GM19467 (cell line): Measurements from ENCODE around the gene ZNF585A.
"Not testable (repeated sequence)": the region's sequence is repeated elsewhere in the genome, so short reads cannot be mapped to it uniquely, and the experiment has no call there.

ENCODE experiments used
- ATAC-seq: cut with Tn5 transposase; IDR thresholded peaks from one replicate; pipeline ENCODE4 v1.9.1; 2021; ENCODE audit warnings: mild to moderate bottlenecking, moderate library complexity; ENCODE audit not compliant: unreplicated experiment

Gene ZNF585A

DNA sequence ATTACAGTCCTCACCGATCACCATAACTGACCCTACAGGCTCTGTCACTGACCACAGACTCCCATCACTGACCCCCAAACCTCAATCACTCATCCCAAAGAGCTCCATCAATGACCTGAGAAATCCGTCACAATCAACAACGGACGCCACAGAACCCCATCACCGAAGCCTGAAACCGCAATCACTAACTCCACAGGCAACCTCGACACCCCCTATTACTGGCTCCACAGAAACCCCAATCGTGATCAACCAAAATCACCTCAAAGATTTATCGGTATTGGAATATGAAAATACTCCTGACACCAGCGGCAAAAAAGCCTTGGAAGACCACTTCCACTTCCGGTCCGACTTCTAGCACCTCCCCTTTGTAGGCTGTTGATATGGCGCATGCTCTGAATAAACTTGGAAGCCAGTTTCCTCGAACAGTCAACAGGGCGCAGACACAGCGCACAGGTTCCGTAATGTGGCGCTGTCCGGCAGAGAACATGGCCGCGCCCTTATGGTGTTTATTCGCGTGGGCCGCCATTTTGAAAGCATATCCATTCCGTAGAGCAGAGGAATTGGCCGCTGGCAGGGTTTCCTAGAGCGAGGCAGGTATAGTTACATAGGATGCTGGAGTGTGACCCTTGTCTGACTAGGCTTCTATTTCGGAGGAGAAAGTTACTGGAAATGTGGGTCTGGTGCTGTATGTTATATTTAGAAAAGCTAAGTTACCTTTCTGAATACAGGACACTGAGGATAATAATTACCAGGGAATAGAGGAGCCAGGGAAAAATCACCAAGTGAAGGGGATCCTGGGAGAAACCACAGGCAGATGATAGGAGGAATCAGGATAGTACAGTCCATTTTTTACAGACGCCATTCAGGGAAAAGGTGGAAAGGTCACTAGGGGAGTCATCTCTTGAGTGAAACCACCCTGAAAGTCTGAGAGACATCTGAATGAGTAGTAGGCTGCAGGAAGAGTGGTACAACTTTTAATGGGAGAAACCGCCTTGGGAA lies at the start of gene ZNF585A:
Gene ZNF585A (minus strand): TSS at position 328 of the 999 bp plus-strand sequence. CDS start 2,785 bp downstream, outside the sequence.
- ATAC-seq, result peak; percentile 97

DNA sequence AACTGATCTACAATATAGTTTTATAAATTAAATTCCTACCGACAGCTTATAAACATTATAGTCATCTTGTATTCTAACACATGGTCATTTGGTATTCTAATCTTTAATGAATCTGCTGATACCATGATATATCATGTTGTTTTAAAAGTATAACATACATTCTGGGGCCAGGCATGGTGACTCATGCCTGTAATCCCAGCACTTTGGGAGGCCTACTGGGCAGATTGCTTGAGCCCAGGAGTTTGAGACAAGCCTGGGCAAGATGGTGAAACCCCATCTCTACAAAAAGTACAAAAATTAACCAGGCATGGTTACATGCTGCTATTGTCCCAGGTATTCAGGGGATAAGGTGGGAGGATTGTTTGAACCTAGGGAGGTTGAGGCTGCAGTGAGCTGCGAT lies 48.6 kb upstream of the ZNF585A start:
- ATAC-seq, result no peak

DNA sequence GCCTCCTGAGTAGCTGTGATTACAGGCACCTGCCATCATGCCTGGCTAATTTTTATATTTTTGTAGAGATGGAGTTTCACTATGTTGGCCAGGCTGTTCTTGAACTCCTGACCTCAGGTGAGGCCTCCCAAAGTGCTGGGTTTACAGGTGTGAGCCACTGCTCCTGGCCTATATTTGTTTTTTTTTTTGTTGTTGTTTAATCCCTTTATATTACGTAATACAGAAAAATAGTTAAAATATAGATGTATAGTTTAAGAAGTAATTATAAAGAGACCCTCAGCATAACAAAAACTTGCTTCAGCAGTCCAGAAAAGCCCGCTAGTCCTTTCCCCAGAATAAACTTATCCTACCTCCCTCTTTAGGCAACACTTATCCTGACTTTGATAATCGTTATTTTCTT lies 47.9 kb upstream of the ZNF585A start:
- no peak for ATAC-seq

DNA sequence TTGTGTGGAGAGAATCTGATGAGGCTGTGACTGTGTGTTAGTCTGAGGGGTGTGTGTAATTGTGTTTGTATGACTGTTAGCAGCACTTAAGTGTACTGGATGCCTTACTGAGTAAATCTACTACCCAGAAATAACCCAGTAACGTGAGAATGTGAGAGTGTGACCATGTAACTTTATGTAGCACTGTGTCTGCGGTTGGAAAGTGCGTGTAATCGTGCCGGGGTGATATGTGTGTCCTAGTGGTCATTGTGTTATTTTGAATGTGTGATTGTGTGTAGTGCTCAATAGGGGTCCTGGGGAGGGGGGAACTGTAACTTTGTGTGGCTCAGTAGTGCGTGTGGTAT lies 46.1 kb upstream of the ZNF585A start:
- no peak for ATAC-seq

DNA sequence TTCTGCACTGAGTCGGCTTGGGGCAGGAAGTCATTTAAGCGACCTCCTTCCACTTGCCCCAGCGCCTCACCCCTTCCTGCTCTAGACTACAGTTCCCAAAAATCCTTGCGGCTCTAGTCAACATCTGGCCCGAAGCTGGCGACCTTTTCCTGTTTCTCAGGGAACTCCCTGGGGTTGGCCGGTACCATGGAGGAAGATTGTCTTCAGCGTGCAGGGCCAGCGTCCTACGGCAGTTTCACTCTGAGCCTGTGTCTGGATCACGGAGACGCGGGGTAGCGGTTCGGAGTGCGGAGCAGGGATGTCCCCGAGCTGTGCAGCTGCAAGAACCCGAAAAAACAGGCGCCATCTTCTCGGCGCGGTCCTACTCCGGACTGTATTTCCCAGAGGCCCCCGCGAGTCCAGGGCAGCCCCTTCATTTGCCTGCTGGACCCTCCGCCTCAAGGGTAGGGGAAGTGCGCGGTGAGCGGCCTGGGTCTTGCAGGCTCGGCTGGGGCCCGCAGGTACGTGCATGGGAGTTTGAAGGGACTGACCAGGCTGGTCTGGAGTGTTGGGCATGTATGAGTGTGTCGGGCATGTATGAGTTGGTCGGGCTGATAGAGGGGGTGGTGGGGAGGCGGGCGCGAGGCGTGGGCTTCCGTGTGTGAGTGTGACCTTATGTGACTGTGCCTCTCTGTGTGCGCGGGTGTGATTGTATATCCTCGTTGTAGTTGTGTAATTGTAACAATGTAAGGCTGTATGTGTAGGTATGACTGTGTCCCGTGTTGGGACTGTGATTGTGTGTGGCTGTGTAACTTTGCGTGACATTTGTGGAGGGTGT lies 45.5 kb upstream of the ZNF585A start, which contains the start of gene ZNF383:
Gene ZNF383 (plus strand): TSS at position 440 of the 817 bp plus-strand sequence. CDS start 12,240 bp downstream, outside the sequence.
- ATAC-seq, result peak; percentile 82

DNA sequence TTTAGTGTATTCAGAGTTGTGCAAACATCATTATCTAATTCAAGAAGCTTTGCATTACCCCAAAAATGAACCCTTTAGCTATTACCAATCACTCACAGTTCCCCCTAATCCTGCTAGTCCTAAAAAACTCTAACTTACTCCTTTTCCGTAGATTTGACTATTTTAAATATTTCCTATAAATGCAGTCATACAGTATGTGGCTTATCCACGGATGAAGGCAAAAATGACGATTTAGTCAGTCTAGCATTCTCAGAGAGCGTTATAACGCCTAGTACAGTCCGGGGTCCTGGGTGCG lies 44.9 kb upstream of the ZNF585A start:
- ATAC-seq, result no peak

DNA sequence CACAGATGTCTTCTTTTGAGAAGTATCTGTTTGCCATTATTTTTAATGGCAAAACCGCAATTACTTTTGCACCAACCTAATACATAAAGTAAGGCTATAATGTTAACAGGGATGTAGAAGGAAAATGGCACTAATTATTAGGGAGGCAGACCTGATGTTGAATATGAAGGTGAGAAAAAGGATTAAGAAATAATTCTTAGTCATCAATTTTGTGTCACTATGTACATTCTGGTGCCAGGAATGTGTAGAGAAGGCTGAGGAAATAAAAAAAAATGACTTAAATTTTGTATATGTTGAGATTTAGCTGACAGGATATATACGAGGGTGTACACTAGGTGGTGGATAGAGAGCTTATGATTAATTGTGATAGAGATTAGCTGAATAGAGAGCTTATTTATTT lies 25.3 kb upstream of the ZNF585A start:
- ATAC-seq, result no peak

DNA sequence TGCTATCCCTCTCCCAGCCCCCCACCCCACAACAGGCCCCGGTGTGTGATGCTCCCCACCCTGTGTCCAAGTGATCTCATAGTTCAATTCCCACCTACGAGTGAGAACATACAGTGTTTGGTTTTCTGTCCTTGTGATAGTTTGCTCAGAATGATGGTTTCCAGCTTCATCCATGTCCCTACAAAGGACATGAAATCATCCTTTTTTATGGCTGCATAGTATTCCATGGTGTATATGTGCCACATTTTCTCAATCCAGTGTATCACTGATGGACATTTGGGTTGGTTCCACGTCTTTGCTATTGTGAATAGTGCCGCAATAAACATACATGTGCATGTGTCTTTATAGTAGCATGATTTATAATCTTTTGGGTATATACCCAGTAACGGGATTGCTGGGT lies 24.6 kb upstream of the ZNF585A start:
- not testable (repeated sequence) for ATAC-seq

DNA sequence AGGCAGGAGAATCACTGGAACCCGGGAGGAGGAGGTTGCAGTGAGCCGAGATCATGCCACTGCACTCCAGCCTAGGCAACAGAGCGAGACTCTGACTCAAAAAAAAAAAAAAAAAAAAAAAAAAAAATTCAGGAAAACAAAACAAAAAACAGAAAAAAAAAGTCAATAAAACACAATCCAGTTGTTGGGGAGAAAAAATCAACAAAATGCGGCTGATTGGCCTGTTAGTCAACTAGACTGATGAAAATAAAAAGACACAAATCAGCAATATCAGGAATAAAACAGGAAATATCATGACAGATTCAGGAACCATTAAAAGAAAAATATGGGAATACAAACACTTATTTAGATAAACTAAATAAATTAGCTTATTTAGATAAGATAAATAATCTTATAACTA lies 22.8 kb upstream of the ZNF585A start:
- not testable (repeated sequence) for ATAC-seq

DNA sequence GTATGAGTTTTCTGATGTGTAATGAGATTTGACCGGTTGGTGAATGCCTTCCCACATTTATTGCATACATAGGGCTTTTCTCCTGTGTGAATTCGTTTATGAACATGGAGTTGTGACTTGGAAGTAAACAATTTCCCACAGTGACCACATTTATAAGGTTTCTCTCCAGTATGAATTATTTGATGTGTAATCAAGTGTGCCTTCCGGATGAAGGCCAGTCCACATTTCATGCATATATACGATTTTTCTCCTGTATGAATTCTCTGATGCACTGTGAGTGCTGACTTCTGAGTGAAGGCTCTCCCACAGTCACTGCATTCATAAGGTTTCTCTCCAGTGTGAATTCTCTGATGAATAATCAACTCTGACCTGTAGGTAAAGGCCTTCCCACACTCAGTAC lies 13.6 kb upstream of the ZNF585A start:
- ATAC-seq, result not testable (repeated sequence)

DNA sequence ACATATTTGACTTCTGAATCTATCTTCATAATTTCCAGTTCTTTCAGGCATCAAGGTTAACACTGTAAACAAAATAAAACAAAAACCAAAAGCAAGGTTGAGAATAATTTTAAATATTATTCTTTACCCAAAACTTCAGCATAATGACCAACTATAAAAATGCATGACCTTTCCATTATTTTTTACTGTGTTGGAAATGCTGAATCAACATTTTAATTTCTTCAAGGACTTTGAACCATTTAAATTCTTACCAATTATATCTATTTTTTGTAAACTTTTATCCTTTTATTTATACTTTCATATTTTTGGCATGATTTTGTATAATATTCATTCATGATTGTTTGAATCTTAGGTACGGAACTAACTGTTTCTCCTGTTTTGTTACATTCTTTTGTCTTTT lies 6.9 kb downstream of the ZNF585A start:
- ATAC-seq, result no peak

DNA sequence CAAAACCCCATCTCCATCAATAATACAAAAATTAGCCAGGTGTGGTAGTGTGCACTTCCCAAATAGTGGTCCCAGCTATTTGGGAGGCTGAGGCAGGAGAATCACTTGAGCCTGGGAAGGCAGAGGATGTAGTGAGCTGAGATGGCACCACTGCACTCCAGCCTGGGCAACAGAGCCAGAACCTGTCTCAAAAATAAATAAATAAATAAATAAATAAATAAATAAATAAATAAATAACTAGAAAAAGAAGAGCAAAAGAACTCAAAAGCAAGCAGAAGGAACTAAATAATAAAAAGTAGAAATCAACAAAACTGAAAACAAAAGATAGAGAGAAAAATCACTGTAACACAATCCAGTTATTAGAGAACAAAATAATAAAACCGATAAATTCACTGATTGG lies 12.3 kb downstream of the ZNF585A start:
- no peak for ATAC-seq

DNA sequence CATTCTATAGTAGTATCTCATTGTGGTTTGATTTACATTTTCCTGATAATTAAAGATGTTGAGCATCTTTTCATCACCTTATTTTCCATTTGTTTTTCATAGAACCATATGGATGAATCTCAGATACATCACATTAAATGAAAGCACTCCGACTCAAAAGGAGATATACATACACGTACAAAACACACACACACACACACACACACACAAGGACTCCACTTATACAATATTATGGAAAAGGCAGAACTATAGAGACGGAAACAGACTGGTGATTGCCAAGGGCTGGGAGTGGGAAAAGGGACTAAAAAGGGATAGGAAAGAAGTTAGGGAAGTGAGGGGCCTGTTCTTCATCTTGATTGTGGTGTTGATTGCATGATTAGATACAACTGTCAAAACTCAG lies 24.3 kb downstream of the ZNF585A start:
- ATAC-seq, result no peak

DNA sequence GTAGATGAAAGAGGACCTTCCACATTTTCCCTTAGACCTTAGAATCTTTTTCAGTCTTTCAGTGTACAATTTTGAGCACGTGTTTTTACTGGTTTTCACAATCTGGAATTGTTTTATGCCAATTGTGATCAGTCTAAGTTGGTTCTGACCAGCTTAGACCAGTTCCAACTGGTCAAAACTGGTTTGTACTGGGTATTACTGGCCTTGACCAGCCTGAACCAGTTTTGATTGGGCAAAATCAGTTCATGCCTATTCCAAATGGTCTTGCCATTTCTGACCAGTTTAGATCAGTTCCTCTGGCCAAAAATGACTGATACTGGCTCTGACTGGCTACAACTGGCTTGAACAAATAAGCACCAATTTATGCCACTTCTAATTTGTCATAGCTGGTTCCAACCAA lies 36.4 kb downstream of the ZNF585A start:
- ATAC-seq, result no peak

DNA sequence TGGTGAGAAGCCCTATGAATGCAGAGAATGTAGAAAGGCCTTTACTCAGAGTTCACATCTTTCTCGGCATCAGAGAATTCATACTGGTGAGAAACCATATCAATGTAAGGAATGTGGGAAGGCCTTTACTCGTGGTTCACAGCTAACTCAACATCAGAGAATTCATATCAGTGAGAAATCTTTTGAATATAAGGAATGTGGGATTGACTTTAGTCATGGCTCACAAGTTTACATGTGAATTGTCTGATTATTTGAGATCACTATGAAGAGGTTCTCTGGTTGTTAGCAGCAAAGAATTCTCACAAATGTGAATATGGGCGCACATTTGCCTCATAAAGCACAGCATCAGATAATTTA lies 43.7 kb downstream of the ZNF585A start:
- ATAC-seq, result no peak

DNA sequence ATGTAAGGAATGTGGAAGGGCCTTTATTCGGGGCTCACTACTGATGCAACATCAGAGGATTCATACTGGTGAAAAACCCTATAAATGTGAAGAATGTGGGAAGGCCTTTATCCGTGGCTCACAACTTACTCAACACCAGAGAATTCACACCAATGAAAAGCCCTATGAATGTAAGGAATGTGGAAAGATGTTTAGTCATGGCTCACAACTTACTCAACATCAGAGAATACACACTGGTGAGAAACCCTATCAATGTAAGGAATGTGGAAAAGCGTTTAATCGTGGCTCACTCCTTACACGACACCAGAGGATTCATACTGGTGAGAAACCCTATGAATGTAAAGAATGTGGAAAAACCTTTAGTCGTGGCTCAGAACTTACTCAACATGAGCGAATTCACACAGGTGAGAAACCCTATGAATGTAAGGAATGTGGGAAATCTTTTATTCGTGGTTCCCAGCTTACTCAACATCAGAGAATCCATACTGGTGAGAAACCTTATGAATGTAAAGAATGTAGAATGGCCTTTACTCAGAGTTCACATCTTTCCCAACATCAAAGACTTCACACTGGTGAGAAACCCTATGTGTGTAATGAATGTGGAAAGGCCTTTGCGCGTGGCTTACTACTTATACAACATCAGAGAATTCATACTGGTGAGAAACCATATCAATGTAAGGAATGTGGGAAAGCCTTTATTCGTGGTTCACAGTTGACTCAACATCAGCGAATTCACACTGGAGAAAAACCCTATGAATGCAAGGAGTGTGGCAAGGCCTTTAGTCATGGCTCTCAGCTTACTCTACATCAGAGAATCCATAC lies 44.3 kb downstream of the ZNF585A start:
- no peak for ATAC-seq

DNA sequence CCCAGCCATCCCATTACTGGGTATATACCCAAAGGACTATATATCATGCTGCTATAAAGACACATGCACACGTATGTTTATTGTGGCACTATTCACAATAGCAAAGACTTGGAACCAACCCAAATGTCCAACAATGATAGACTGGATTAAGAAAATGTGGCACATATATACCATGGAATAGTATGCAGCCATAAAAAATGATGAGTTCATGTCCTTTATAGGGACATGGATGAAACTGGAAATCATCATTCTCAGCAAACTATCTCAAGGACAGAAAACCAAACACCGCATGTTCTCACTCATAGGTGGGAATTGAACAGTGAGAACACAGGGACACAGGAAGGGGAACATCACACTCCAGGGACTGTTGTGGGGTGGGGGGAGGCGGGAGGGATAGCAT lies 50.4 kb downstream of the ZNF585A start:
- ATAC-seq, result not testable (repeated sequence)

DNA sequence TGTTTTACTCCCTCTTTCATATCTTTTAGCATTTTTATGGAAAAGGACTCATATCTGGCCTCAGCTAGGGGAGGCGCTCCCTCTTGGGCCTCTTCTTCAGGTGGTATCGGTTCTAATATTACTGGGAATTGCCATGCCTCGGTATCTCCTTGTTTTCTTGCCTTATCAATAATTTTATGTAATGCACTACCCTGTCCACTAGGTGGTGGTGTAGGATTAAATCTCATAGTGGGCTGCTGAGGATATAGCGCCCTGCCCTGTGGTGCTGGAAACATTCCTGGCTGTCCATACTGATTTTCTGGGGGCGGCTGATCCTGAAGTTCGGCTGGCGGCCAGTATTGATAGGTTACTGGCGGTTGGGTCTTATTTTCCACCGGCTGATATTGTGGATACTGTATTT lies 58.5 kb downstream of the ZNF585A start:
- no peak for ATAC-seq

DNA sequence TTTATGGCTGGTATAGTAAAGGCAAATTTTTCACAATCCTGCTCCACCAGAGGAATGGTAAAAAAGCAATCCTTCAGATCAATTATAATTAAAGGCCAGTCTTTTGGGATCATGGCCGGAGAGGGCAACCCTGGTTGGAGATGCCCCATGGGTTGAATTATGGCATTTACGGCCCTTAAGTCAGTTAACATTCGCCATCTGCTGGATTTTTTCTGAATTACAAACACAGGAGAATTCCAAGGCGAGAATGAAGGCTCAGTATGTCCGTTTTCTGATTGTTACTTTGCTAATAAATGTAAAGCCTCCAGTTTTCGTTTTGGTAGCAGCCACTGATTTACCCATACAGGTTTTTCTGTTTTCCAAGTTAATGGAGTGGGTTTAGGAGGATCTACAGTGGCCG lies 60.7 kb downstream of the ZNF585A start:
- not testable (repeated sequence) for ATAC-seq

DNA sequence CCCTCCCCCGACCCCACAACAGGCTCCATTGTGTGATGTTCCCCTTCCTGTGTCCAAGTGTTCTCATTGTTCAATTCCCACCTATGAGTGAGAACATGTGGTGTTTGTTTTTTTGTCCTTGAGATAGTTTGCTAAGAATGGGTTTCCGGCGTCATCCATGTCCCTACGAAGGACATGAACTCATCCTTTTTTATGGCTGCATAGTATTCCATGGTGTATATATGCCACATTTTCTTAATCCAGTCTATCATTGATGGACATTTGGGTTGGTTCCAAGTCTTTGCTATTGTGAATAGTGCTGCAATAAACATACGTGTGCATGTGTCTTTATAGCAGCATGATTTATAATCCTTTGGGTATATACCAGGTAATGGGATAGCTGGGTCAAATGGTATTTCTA lies 68.4 kb downstream of the ZNF585A start:
- ATAC-seq, result not testable (repeated sequence)

DNA sequence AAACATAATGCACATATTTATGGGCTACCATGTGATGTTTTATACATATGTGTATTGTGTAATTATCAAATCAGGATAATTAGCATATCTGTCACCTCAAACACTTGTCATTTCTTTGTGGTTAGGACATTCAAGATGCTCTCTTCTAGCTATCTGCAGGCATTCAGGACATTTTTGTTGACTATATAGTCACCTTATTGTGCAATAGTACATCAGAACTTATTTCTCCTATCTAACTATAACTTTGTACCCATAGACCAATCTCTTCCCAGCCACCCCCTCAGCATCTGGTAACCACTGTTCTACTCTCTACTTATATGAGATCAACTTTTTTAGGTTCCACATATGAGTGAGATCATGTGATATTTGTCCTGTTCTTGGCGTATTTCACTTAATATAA lies 73.9 kb downstream of the ZNF585A start:
- ATAC-seq, result no peak
